K562 (cell line): Measurements from ENCODE around the gene NENF. TPM values are rescaled to one million over a fixed set of nuclear protein-coding genes. Genes with fewer than 3 reads are reported as not detected.

Source experiments
- FOSL1 ChIP-seq: fragments of 200-800 bp; sonication (Bioruptor generic); conservative IDR thresholded peaks from 2 replicates; pipeline ENCODE4 v1.6.1; 2016; ENCODE audit warnings: missing genetic modification characterization, missing compliant biosample characterization
- MAFG ChIP-seq: fragments of 450-650 bp; conservative IDR thresholded peaks from 2 replicates; pipeline ENCODE4 v1.6.1; 2016; ENCODE audit warnings: missing genetic modification characterization, missing compliant biosample characterization
- MAZ ChIP-seq, 2 experiments: fragments of 450-650 bp in 1 of 2; sonication (generic) in 1 of 2; formaldehyde crosslinking; IDR thresholded peaks in 1 of 2; conservative IDR thresholded peaks in 1 of 2; 2 replicates each; pipeline versions ENCODE4 v1.4.0 to v1.5.0; 2020; ENCODE audit warnings: mild to moderate bottlenecking in 1 of 2, missing genetic modification reagents in 1 of 2
- MCM3 ChIP-seq: fragments of 450-650 bp; IDR thresholded peaks from 2 replicates; pipeline ENCODE4 v1.6.1; 2016
- MTF1 ChIP-seq: fragments of 250-450 bp; sonication (Bioruptor Pico); IDR thresholded peaks from 2 replicates; pipeline ENCODE4 v1.9.0; 2021; ENCODE audit warnings: moderate library complexity, mild to moderate bottlenecking, inconsistent platforms, borderline replicate concordance
- MYNN ChIP-seq, 2 experiments: sonication (generic); formaldehyde crosslinking in 1 of 2; IDR thresholded peaks; 2 replicates each; pipeline versions ENCODE4 v1.5.0 to v1.6.1; 2016 to 2020; ENCODE audit warnings: antibody characterized with exemption in 1 of 2, missing genetic modification reagents in 1 of 2
- NEUROD1 ChIP-seq: fragments of 150-350 bp; IDR thresholded peaks from 2 replicates; pipeline ENCODE4 v1.6.1; 2014; ENCODE audit warnings: borderline replicate concordance, low read length, low read depth; ENCODE audit not compliant: partially characterized antibody
- RAD51 ChIP-seq: fragments of 450-650 bp; IDR thresholded peaks from 2 replicates; pipeline ENCODE4 v1.7.1; 2016; ENCODE audit warnings: low read depth, mild to moderate bottlenecking, borderline replicate concordance
- SAFB ChIP-seq: fragments of 200-400 bp; formaldehyde crosslinking; IDR thresholded peaks from 2 replicates; pipeline ENCODE4 v1.6.1; 2017; ENCODE audit warnings: low read depth, low read length, borderline replicate concordance
- SIX5 ChIP-seq, 2 experiments: IDR thresholded peaks; 2 replicates each; pipeline ENCODE4 v1.6.1; 2011; ENCODE audit warnings: low read length in 2 of 2, borderline replicate concordance in 1 of 2, low read depth in 1 of 2, mild to moderate bottlenecking in 1 of 2, moderate library complexity in 1 of 2; ENCODE audit not compliant: insufficient read depth in 1 of 2
- SMAD2 ChIP-seq: fragments of 150-350 bp; IDR thresholded peaks from 2 replicates; pipeline ENCODE4 v1.6.1; 2014; ENCODE audit warnings: low read depth, mild to moderate bottlenecking, low read length
- SRSF1 ChIP-seq: fragments of 200-400 bp; formaldehyde crosslinking; IDR thresholded peaks from 2 replicates; pipeline ENCODE4 v1.6.1; 2017; ENCODE audit warnings: mild to moderate bottlenecking, low read depth, low read length, moderate library complexity
- SRSF7 ChIP-seq: fragments of 200-400 bp; formaldehyde crosslinking; optimal IDR thresholded peaks from 2 replicates; pipeline ENCODE3; 2017; ENCODE audit warnings: mild to moderate bottlenecking, low read depth, low read length
- TAF7 ChIP-seq: fragments of 450-650 bp; IDR thresholded peaks from 2 replicates; pipeline ENCODE4 v1.6.1; 2016; ENCODE audit warnings: missing genetic modification characterization, missing compliant biosample characterization
- TARDBP ChIP-seq: fragments of 450-650 bp; IDR thresholded peaks from 2 replicates; pipeline ENCODE4 v1.6.1; 2016
- TEAD4 ChIP-seq, 2 experiments: sonication (generic) in 1 of 2; formaldehyde crosslinking in 1 of 2; IDR thresholded peaks; 2 replicates each; pipeline versions ENCODE4 v1.6.1 to v1.8.0; 2012 to 2022; ENCODE audit warnings: borderline replicate concordance in 1 of 2, inconsistent platforms in 1 of 2, low read length in 1 of 2, mild to moderate bottlenecking in 1 of 2, missing genetic modification reagents in 1 of 2
- ZNF224 ChIP-seq: sonication (generic); formaldehyde crosslinking; IDR thresholded peaks from 2 replicates; pipeline ENCODE4 v1.8.0; 2022; ENCODE audit warnings: mild to moderate bottlenecking, missing genetic modification reagents
- ZNF668 ChIP-seq: fragments of 250-450 bp; sonication (Bioruptor Pico); IDR thresholded peaks from 2 replicates; pipeline ENCODE4 v1.8.0; 2022; ENCODE audit warnings: mild to moderate bottlenecking, inconsistent platforms
- polyA plus RNA-seq, 8 experiments: library from polyadenylated mRNA; depleted of rRNA in 4 of 8; stranded (reverse) in 5 of 8; unstranded in 3 of 8; fragments of >200 nt; fragmentation: Nextera tagmentation in 2 of 8; fragmentation: Illumina TruSeq in 1 of 8; extraction: Ambion mirVana in 2 of 8; extraction: Trizol in 1 of 8; gene quantifications; 2 replicates each; pipeline versions ENCODE4 v1.2.1 to v1.2.3, GENCODE V29; 2011 to 2014; ENCODE audit warnings: inconsistent platforms in 1 of 8, missing spikeins in 1 of 8
- total RNA-seq, 7 experiments: library from RNA; depleted of rRNA in 6 of 7; stranded (reverse); fragments of >200 nt in 6 of 7; fragmentation: Illumina TruSeq in 2 of 7; extraction: Trizol in 2 of 7; gene quantifications; 2 replicates each; pipeline versions ENCODE4 v1.2.1 to v1.2.3, GENCODE V29; 2011 to 2021; ENCODE audit warnings: low replicate concordance in 1 of 7
- TF ChIP-seq, protein P1 (sequence below): sonication (generic); formaldehyde crosslinking; IDR thresholded peaks from 2 replicates; pipeline ENCODE4 v1.8.0; 2022; ENCODE audit warnings: missing genetic modification reagents, mild to moderate bottlenecking, borderline replicate concordance
- TF ChIP-seq, protein P2 (sequence below), 2 experiments: IDR thresholded peaks; 2 replicates each; pipeline ENCODE4 v1.6.1; 2011; ENCODE audit warnings: borderline replicate concordance in 1 of 2, control low read depth in 1 of 2, low read depth in 1 of 2, low read length in 1 of 2, mild to moderate bottlenecking in 1 of 2, mixed read lengths in 1 of 2, moderate library complexity in 1 of 2; ENCODE audit not compliant: insufficient read depth in 1 of 2, insufficient read length in 1 of 2, poor library complexity in 1 of 2, severe bottlenecking in 1 of 2; ENCODE audit errors: extremely low read depth in 1 of 2

Gene NENF
- total and polyA plus RNA-seq, 9 of the 15 experiments (the other 6 are each of a cell fraction or from before 2014, with no cell fraction given), result 6.1 to 100 (median 72.8) TPM

DNA sequence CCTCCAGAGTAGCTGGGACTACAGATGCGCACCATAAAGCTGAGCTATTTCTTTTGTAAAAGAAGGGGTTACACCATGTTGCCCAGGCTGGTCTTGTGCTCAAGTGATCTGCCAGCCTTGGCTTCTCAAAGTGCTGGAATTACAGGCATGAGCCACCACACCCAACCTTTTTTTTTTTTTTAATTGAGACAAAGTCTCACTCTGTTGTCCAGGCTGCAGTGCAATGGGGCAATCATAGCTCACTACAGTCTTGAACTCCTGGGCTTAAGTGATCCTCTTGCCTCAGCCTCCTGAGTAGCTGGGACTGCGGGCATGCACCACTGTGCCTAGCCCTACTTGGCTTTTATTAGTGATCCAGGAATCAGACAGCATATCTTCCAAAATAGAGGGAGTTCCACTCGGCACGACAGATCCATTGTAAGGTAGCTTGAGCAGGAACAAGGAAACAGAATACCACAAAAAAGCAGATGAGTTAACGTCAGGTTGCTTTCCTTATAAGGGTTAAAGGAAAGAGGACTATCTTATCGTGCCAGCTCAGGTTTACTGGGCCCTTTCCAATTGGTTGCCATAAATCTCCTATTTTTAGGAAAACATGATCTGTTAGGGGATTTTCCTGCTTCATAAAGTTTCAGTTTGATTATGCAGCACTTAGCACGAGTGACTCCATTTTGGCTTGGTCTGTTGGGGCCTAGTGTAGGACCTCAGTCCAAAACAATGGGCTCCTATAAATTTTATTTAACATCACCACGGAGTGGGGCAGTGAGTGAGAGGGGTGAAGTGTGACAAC lies 45.2 kb downstream of the NENF start (continued):
- TF ChIP-seq, protein P1, sequence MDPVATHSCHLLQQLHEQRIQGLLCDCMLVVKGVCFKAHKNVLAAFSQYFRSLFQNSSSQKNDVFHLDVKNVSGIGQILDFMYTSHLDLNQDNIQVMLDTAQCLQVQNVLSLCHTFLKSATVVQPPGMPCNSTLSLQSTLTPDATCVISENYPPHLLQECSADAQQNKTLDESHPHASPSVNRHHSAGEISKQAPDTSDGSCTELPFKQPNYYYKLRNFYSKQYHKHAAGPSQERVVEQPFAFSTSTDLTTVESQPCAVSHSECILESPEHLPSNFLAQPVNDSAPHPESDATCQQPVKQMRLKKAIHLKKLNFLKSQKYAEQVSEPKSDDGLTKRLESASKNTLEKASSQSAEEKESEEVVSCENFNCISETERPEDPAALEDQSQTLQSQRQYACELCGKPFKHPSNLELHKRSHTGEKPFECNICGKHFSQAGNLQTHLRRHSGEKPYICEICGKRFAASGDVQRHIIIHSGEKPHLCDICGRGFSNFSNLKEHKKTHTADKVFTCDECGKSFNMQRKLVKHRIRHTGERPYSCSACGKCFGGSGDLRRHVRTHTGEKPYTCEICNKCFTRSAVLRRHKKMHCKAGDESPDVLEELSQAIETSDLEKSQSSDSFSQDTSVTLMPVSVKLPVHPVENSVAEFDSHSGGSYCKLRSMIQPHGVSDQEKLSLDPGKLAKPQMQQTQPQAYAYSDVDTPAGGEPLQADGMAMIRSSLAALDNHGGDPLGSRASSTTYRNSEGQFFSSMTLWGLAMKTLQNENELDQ, result no peak
- TF ChIP-seq, protein P2, sequence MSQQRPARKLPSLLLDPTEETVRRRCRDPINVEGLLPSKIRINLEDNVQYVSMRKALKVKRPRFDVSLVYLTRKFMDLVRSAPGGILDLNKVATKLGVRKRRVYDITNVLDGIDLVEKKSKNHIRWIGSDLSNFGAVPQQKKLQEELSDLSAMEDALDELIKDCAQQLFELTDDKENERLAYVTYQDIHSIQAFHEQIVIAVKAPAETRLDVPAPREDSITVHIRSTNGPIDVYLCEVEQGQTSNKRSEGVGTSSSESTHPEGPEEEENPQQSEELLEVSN (IDR thresholded peaks at IDR 0.05; ENCODE audit: borderline replicate concordance in 1 of 2, extremely low read depth in 1 of 2, insufficient read depth in 1 of 2, insufficient read length in 1 of 2, low read depth in 1 of 2, low read length in 1 of 2, poor library complexity in 1 of 2, severe bottlenecking in 1 of 2), result no peak
- TF ChIP-seq SIX5 (IDR thresholded peaks at IDR 0.05; ENCODE audit: borderline replicate concordance in 1 of 2, insufficient read depth in 1 of 2, low read depth in 1 of 2, low read length in 2 of 2) (no peak), RAD51 (no peak), MYNN (IDR thresholded peaks at IDR 0.05) (no peak), MYNN (CRISPR knock-in tag; IDR thresholded peaks at IDR 0.05) (no peak), ZNF224 (CRISPR knock-in tag) (no peak), MTF1 (CRISPR knock-in tag) (peak; percentile 82; the same call in 1 of the 2 replicates), FOSL1 (peak; percentile 65), ZNF668 (peak; percentile 97), SRSF7 (no peak), MAFG (tag) (peak; percentile 51), TARDBP (no peak), SAFB (no peak), MCM3 (no peak), TEAD4 (IDR thresholded peaks at IDR 0.05; ENCODE audit: low read length) (no peak), TEAD4 (CRISPR knock-in tag; IDR thresholded peaks at IDR 0.05; ENCODE audit: borderline replicate concordance) (no peak), SRSF1 (no peak), SMAD2 (no peak), NEUROD1 (no peak), TAF7 (tag) (peak; percentile 73), MAZ (CRISPR knock-in tag; conservative IDR thresholded peaks at IDR 0.05 in 1 of 2, IDR thresholded peaks at IDR 0.05 in 1 of 2) (peak in 1 of 2 experiments; percentile 98; a peak in 2 of 4 replicates)
